Immature natural killer cell (primary cell): Measurements from ENCODE around the gene SOCS7. TPM values are rescaled to one million over a fixed set of nuclear protein-coding genes. Genes with fewer than 3 reads are reported as not detected.

Experiments
- DNase-seq, 3 donors: peaks; one replicate each; pipeline ENCODE4 v3.0.0; 2022; ENCODE audit warnings: mixed read lengths in 1 of 3
- H3K27ac Mint-ChIP-seq, 6 donors: one replicate each; pipeline ENCODE4 v1.8.0; 2020; ENCODE audit warnings: mixed read lengths in 6 of 6, mild to moderate bottlenecking in 5 of 6, inconsistent platforms in 4 of 6, moderate library complexity in 3 of 6
- H3K27me3 Mint-ChIP-seq, 3 donors: one replicate each; pipeline ENCODE4 v1.8.0; 2020 to 2021; ENCODE audit warnings: low read depth in 3 of 3, mild to moderate bottlenecking in 3 of 3, mixed read lengths in 3 of 3, moderate library complexity in 3 of 3, inconsistent platforms in 1 of 3
- H3K36me3 Mint-ChIP-seq, 3 donors: one replicate each; pipeline ENCODE4 v1.8.0; 2020; ENCODE audit warnings: mixed read lengths in 3 of 3, inconsistent platforms in 2 of 3, mild to moderate bottlenecking in 2 of 3
- H3K4me1 Mint-ChIP-seq, 2 donors: one replicate each; pipeline ENCODE4 v1.8.0; 2020; ENCODE audit warnings: inconsistent platforms in 2 of 2, mild to moderate bottlenecking in 2 of 2, mixed read lengths in 2 of 2, moderate library complexity in 1 of 2
- H3K4me3 Mint-ChIP-seq, 5 donors: one replicate each; pipeline ENCODE4 v1.8.0; 2020; ENCODE audit warnings: mild to moderate bottlenecking in 5 of 5, mixed read lengths in 5 of 5, inconsistent platforms in 3 of 5, moderate library complexity in 3 of 5
- H3K9me3 Mint-ChIP-seq, 6 donors: one replicate each; pipeline ENCODE4 v1.8.0; 2020; ENCODE audit warnings: mild to moderate bottlenecking in 6 of 6, mixed read lengths in 6 of 6, inconsistent platforms in 4 of 6, moderate library complexity in 3 of 6
- polyA plus RNA-seq, 3 donors: library from polyadenylated mRNA; unstranded; fragments of 300-500 nt; fragmentation: Illumina TruSeq; gene quantifications; one replicate each; pipeline ENCODE4 v1.2.3, GENCODE V29; 2021

The SOCS7 gene
- polyA plus RNA-seq, 3 donors from 2014 or later: 0.62 to 0.77 (median 0.64) TPM

GRCh38 chr17:38451840-38452529 lies 100.3 kb downstream of the SOCS7 start:
- Mint-ChIP-seq H3K27ac (no peak overlapping the region), H3K4me1 (peaks cover 6 to 14% of the 10 kb centered on the region in 2 donors), H3K36me3 (no peaks in the 10 kb centered on the region), H3K4me3 (no peak overlapping the region), H3K27me3 (peaks cover 10 to 20% (median 13%) of the 10 kb centered on the region in 3 donors), H3K9me3 (no peaks in the 10 kb centered on the region)
- DNase-seq: no peak

GRCh38 chr17:38452719-38453118 lies 101.1 kb downstream of the SOCS7 start:
- Mint-ChIP-seq H3K36me3 (no peaks in the 10 kb centered on the region), H3K4me3 (peak overlapping the region in 4 of 5 donors; percentile 55 to 79 (median 74)), H3K27ac (no peak overlapping the region), H3K9me3 (no peaks in the 10 kb centered on the region), H3K4me1 (peaks cover 6 to 14% of the 10 kb centered on the region in 2 donors), H3K27me3 (peaks cover 9 to 22% (median 13%) of the 10 kb centered on the region in 3 donors)
- DNase-seq: no peak

- Mint-ChIP-seq H3K27me3 (peaks cover 9 to 18% (median 13%) of the 10 kb centered on the region in 3 donors), H3K4me3 (no peak overlapping the region)
Measured at GRCh38 chr17:38453951-38454421, 102.3 kb downstream of the SOCS7 start.

GRCh38 chr17:38454532-38454931 lies 102.9 kb downstream of the SOCS7 start:
- peaks cover 6 to 14% of the 10 kb centered on the region in 2 donors for H3K4me1 Mint-ChIP-seq
- peaks cover 8 to 18% (median 13%) of the 10 kb centered on the region in 3 donors for H3K27me3 Mint-ChIP-seq
- no peak overlapping the region for H3K27ac Mint-ChIP-seq
- DNase-seq: no peak
- peak overlapping the region in 4 of 5 donors; percentile 2 to 58 (median 32) for H3K4me3 Mint-ChIP-seq
- H3K36me3 Mint-ChIP-seq: no peaks in the 10 kb centered on the region
- no peaks in the 10 kb centered on the region for H3K9me3 Mint-ChIP-seq

More at GRCh38 chr17:38453951-38454421, 102.3 kb downstream of the SOCS7 start:
- DNase-seq: no peak
- Mint-ChIP-seq H3K36me3 (no peaks in the 10 kb centered on the region), H3K4me1 (peaks cover 6 to 14% of the 10 kb centered on the region in 2 donors), H3K9me3 (no peaks in the 10 kb centered on the region), H3K27ac (no peak overlapping the region)

Other genes with a start within 250 kb of the SOCS7 start
- not detected for gene TBC1D3E, start 223.9 kb upstream of the SOCS7 start, polyA plus RNA-seq
- gene TBC1D3, start 159.3 kb upstream of the SOCS7 start, polyA plus RNA-seq: not detected
- 10 to 100 TPM; 18.4 to 27.8 (median 26.6) TPM for gene MRPL45, start 54.7 kb upstream of the SOCS7 start, polyA plus RNA-seq
- gene GPR179, start 7.9 kb upstream of the SOCS7 start, polyA plus RNA-seq: not detected
- not detected for gene ARHGAP23, start 76.6 kb downstream of the SOCS7 start, polyA plus RNA-seq